ENCODE results near the gene USP13. TPM values are rescaled to one million over a fixed set of nuclear protein-coding genes. Genes with fewer than 3 reads are reported as not detected.

The USP13 gene
- total and polyA plus RNA-seq, 2 donors (not counting 3 experiments of a cell fraction or from before 2014, with no cell fraction given), result 5.8 to 24.0 TPM

DNA sequence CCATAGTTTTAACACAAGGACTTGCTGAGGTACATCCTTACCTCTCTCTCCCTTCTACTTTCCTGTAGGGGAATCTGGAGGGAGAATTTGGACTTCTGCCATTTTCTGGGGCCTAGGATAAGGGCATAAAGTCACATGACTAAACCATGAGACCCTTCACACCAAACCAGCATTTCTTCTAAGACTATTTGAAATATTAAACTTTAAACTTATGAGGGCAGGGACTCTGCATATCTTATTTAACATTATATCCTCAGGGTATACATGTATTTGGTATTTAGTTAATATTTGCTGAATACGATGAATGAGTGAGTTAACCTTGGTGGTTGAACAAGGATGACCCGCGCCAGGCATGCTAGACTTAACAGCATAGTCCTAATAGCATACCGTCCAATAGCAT is 63.4 kb downstream of the USP13 start:
- POLR2A ChIA-PET, result no interaction called here

More for the DNA sequence above, 63.4 kb downstream of the USP13 start:
- H2AFZ ChIP-seq (ENCODE audit: low read depth, low read length), result no peak overlapping the region
- H3K9me3 ChIP-seq (replicated peaks; ENCODE audit: control insufficient read depth, insufficient read depth, low read length), result no peaks in the 10 kb centered on the region
- H3K79me2 ChIP-seq (ENCODE audit: control insufficient read depth, insufficient read depth, low read length), result no peaks in the 10 kb centered on the region
- no peaks in the 10 kb centered on the region for H3K36me3 ChIP-seq (ENCODE audit: control insufficient read depth in 2 of 2, extremely low read depth in 1 of 2, insufficient read depth in 2 of 2, low read length in 2 of 2)
- H4K20me1 ChIP-seq (replicated peaks; ENCODE audit: control insufficient read depth, extremely low read depth, insufficient read depth, low read length), result no peaks in the 10 kb centered on the region
- H3K4me2 ChIP-seq (ENCODE audit: insufficient read depth, low read length), result no peak overlapping the region
- H3K9me1 ChIP-seq (replicated peaks; ENCODE audit: control insufficient read depth, extremely low read depth, insufficient read depth, low read length), result no peaks in the 10 kb centered on the region
- dilution Hi-C loops (cut with MboI; ENCODE audit: extremely low pct_ligation_motif_present, low sequenced_read_pairs) (no loop called here), intact Hi-C loops (cut with micrococcal nuclease) (no loop called here)
- no peak for FAIRE-seq
- no peaks in the 10 kb centered on the region for H3K27me3 ChIP-seq (ENCODE audit: control insufficient read depth in 2 of 2, insufficient read depth in 2 of 2, low read length in 2 of 2)
- no peak overlapping the region for H3K4me3 ChIP-seq (replicated peaks in 1 of 3; ENCODE audit: insufficient read depth in 1 of 3, low read depth in 1 of 3, low read length in 3 of 3)
- no peaks in the 10 kb centered on the region for H3K4me1 ChIP-seq (ENCODE audit: control insufficient read depth, extremely low read depth, insufficient read depth, low read length)
- H3K27ac ChIP-seq (ENCODE audit: insufficient read depth, low read depth, low read length), result no peak overlapping the region
- CTCF ChIA-PET, result interaction anchor here (1.1 kb wide), 1 partner anchor 10 kb away, joined by 3 read pairs; no protein-coding TSS in a partner anchor
- no peak for DNase-seq (ENCODE audit: low read depth, low spot score)
- TF ChIP-seq MYC (IDR thresholded peaks at IDR 0.05; ENCODE audit: low read depth, low read length) (no peak), FOS (IDR thresholded peaks at IDR 0.05; ENCODE audit: borderline replicate concordance, insufficient read depth, low read length) (no peak), JUN (IDR thresholded peaks at IDR 0.05; ENCODE audit: borderline replicate concordance, insufficient read depth, insufficient read length, low read depth) (no peak), POLR2A (IDR thresholded peaks at IDR 0.05; ENCODE audit: low read depth, low read length) (no peak), GATA2 (IDR thresholded peaks at IDR 0.05; ENCODE audit: insufficient read depth, insufficient read length, low read depth, low read length) (no peak), POLR2AphosphoS5 (IDR thresholded peaks at IDR 0.05; ENCODE audit: insufficient read depth, low read depth, low read length) (no peak), EZH2 (IDR thresholded peaks at IDR 0.05; ENCODE audit: borderline replicate concordance, low read depth, low read length, severe bottlenecking) (no peak)
- TF ChIP-seq, protein P1, sequence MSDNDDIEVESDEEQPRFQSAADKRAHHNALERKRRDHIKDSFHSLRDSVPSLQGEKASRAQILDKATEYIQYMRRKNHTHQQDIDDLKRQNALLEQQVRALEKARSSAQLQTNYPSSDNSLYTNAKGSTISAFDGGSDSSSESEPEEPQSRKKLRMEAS (IDR thresholded peaks at IDR 0.05; ENCODE audit: insufficient read depth, insufficient read length), result no peak
- TF ChIP-seq, protein P2, sequence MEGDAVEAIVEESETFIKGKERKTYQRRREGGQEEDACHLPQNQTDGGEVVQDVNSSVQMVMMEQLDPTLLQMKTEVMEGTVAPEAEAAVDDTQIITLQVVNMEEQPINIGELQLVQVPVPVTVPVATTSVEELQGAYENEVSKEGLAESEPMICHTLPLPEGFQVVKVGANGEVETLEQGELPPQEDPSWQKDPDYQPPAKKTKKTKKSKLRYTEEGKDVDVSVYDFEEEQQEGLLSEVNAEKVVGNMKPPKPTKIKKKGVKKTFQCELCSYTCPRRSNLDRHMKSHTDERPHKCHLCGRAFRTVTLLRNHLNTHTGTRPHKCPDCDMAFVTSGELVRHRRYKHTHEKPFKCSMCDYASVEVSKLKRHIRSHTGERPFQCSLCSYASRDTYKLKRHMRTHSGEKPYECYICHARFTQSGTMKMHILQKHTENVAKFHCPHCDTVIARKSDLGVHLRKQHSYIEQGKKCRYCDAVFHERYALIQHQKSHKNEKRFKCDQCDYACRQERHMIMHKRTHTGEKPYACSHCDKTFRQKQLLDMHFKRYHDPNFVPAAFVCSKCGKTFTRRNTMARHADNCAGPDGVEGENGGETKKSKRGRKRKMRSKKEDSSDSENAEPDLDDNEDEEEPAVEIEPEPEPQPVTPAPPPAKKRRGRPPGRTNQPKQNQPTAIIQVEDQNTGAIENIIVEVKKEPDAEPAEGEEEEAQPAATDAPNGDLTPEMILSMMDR (IDR thresholded peaks at IDR 0.05; ENCODE audit: extremely low read depth in 1 of 2, insufficient read depth in 1 of 2, low read depth in 1 of 2, low read length in 2 of 2), result no peak
- H3K9ac ChIP-seq (replicated peaks; ENCODE audit: extremely low read depth, insufficient read depth, low read length), result no peak overlapping the region
- BruUV-seq (replicated peaks), result no TSS peak

Measured in endothelial cell of umbilical vein (primary cell).